GM12878 (cell line): Measurements from ENCODE around the gene KCNA3. TPM values are rescaled to one million over a fixed set of nuclear protein-coding genes. Genes with fewer than 3 reads are reported as not detected.
A peak's percentile ranks its signal among the peaks of the same experiment; 100 is the strongest.

ENCODE experiments used
- ATAC-seq: fragments of 200-7000 bp; cut with Tn5 transposase; 3 replicates; pipeline ENCODE4 v1.9.1; 2020; ENCODE audit warnings: mild to moderate bottlenecking, moderate library complexity
- BruUV-seq: library from RNA; stranded (reverse); fragments of 400-500 nt; replicated peaks from 2 replicates; lab custom pipeline; 2021; lab: Mats Ljungman, UMichigan
- CTCF ChIA-PET: fragments of 300-600 bp; sonication (Branson Sonifier 250); formaldehyde crosslinking; extraction: SDS; loops from one replicate; lab custom pipeline; 2021; ENCODE audit warnings: inconsistent platforms; lab: Yijun Ruan, JAX
- POLR2A ChIA-PET: fragments of 350-600 bp; formaldehyde crosslinking; extraction: SDS; loops from one replicate; lab custom pipeline; 2021; ENCODE audit warnings: inconsistent platforms; lab: Charles Lee
- RAD21 ChIA-PET: fragments of 300-600 bp; sonication (Branson Sonifier 250); formaldehyde crosslinking; loops from one replicate; lab custom pipeline; 2023; ENCODE audit warnings: antibody characterized with exemption; ENCODE audit not compliant: unreplicated experiment; lab: Charles Lee
- SMC1A ChIA-PET: fragments of 300-600 bp; sonication (Branson Sonifier 250); formaldehyde crosslinking; loops from one replicate; lab custom pipeline; 2023; ENCODE audit not compliant: unreplicated experiment, uncharacterized antibody; lab: Charles Lee
- DNase-seq: peaks from one replicate; pipeline ENCODE4 v3.0.0-alpha.2; 2011; ENCODE audit warnings: low read depth, low spot score
- FAIRE-seq: peaks from 3 replicates; lab custom pipeline; 2011; peaks lifted over from hg19 to GRCh38; lab: Jason Lieb, UNC
- H2AFZ ChIP-seq: 2 replicates; pipeline ENCODE4 v1.6.0; 2011; ENCODE audit warnings: low read depth, low read length, control low read depth; ENCODE audit not compliant: control insufficient read depth
- H3K27ac ChIP-seq: 2 replicates; pipeline ENCODE4 v1.5.1; 2011; ENCODE audit warnings: control low read depth; ENCODE audit not compliant: control insufficient read depth, insufficient read depth
- H3K27me3 ChIP-seq, 2 experiments: replicated peaks in 1 of 2; 2 replicates each; pipeline versions ENCODE4 v1.6.0 to v1.6.1; 2011; ENCODE audit warnings: low read length in 1 of 2; ENCODE audit not compliant: control insufficient read depth in 2 of 2, insufficient read depth in 2 of 2
- H3K36me3 ChIP-seq, 2 experiments: 2 replicates each; pipeline ENCODE4 v1.5.1; 2011; ENCODE audit warnings: low read length in 1 of 2; ENCODE audit not compliant: control insufficient read depth in 2 of 2, insufficient read depth in 2 of 2
- H3K4me1 ChIP-seq: 2 replicates; pipeline ENCODE4 v1.6.1; 2011; ENCODE audit warnings: mild to moderate bottlenecking, low read length, moderate library complexity, mixed read lengths; ENCODE audit not compliant: control insufficient read depth, insufficient read depth
- H3K4me2 ChIP-seq: 2 replicates; pipeline ENCODE4 v1.6.0; 2011; ENCODE audit warnings: control low read depth; ENCODE audit not compliant: control insufficient read depth, insufficient read depth
- H3K4me3 ChIP-seq: fragments of 200-600 bp; sonication (generic); 2 replicates; pipeline ENCODE4 v1.5.1; 2016
- H3K79me2 ChIP-seq: 2 replicates; pipeline ENCODE4 v1.6.0; 2011; ENCODE audit warnings: low read length; ENCODE audit not compliant: control insufficient read depth, insufficient read depth
- H3K9ac ChIP-seq: 2 replicates; pipeline ENCODE4 v1.8.0; 2011; ENCODE audit warnings: low read length, control low read depth, mixed read lengths; ENCODE audit not compliant: control insufficient read depth, insufficient read depth
- H3K9me3 ChIP-seq: replicated peaks from 3 replicates; pipeline ENCODE4 v1.5.1; 2011; ENCODE audit warnings: mild to moderate bottlenecking, low read length; ENCODE audit not compliant: control insufficient read depth, insufficient read depth
- H4K20me1 ChIP-seq: 2 replicates; pipeline ENCODE4 v1.6.0; 2011; ENCODE audit not compliant: control insufficient read depth, insufficient read depth
- DPF2 ChIP-seq: fragments of 450-650 bp; IDR thresholded peaks from 2 replicates; pipeline ENCODE4 v1.6.1; 2017; ENCODE audit warnings: mild to moderate bottlenecking
- EGR1 ChIP-seq, 2 experiments: IDR thresholded peaks; 1 replicate in 1 of 2; 2 replicates in 1 of 2; pipeline ENCODE4 v1.6.1; 2011 to 2012; ENCODE audit warnings: low read depth in 2 of 2, low read length in 2 of 2, borderline replicate concordance in 1 of 2, mild to moderate bottlenecking in 1 of 2, moderate library complexity in 1 of 2
- EP300 ChIP-seq, 2 experiments: fragments of 150-350 bp in 1 of 2; IDR thresholded peaks; 2 replicates each; pipeline ENCODE4 v1.6.1; 2011 to 2012; ENCODE audit warnings: low read depth in 2 of 2, low read length in 2 of 2, borderline replicate concordance in 1 of 2, improper control_type of control experiment in 1 of 2, inconsistent platforms in 1 of 2; ENCODE audit not compliant: control insufficient read depth in 1 of 2
- GABPA ChIP-seq: IDR thresholded peaks from 2 replicates; pipeline ENCODE4 v1.6.1; 2014; ENCODE audit warnings: antibody characterized with exemption, low read depth, mild to moderate bottlenecking, inconsistent platforms
- GATAD2B ChIP-seq: fragments of 450-650 bp; conservative IDR thresholded peaks from 2 replicates; pipeline ENCODE4 v1.6.1; 2017; ENCODE audit warnings: low read depth, mild to moderate bottlenecking, moderate library complexity
- IKZF2 ChIP-seq, 2 experiments: fragments of 450-650 bp; IDR thresholded peaks; 2 replicates each; pipeline ENCODE4 v1.6.1; 2017; ENCODE audit warnings: mild to moderate bottlenecking in 2 of 2, moderate library complexity in 2 of 2
- IRF5 ChIP-seq: fragments of 450-650 bp; IDR thresholded peaks from 2 replicates; pipeline ENCODE4 v1.6.1; 2017; ENCODE audit warnings: borderline replicate concordance
- NFIC ChIP-seq: IDR thresholded peaks from 2 replicates; pipeline ENCODE4 v1.6.1; 2012; ENCODE audit warnings: low read depth, mild to moderate bottlenecking, inconsistent platforms, low read length, moderate library complexity
- POU2F2 ChIP-seq: IDR thresholded peaks from 3 replicates; pipeline ENCODE4 v1.6.1; 2011; ENCODE audit warnings: low read depth, mild to moderate bottlenecking, low read length, borderline replicate concordance
- SIN3A ChIP-seq: IDR thresholded peaks from 2 replicates; pipeline ENCODE4 v1.6.1; 2012; ENCODE audit warnings: low read depth, low read length, improper control_type of control experiment
- SMARCA5 ChIP-seq: fragments of 450-650 bp; IDR thresholded peaks from 2 replicates; pipeline ENCODE4 v1.6.1; 2017; ENCODE audit warnings: mild to moderate bottlenecking
- SREBF1 ChIP-seq: IDR thresholded peaks from 2 replicates; pipeline ENCODE4 v1.6.1; 2012; ENCODE audit warnings: mild to moderate bottlenecking, low read length
- TCF12 ChIP-seq: IDR thresholded peaks from 2 replicates; pipeline ENCODE4 v1.6.1; 2011; ENCODE audit warnings: low read depth, mild to moderate bottlenecking, low read length
- USF2 ChIP-seq: IDR thresholded peaks from 2 replicates; pipeline ENCODE4 v1.6.1; 2011; ENCODE audit warnings: low read depth, low read length, improper control_type of control experiment, borderline replicate concordance
- WGBS: methylation state at CpG from one replicate; pipeline ENCODE4 v1.1.6; 2016; ENCODE audit warnings: low lambda C conversion rate; ENCODE audit not compliant: insufficient replicate concordance, insufficient coverage; ENCODE audit errors: missing lambda C conversion rate; 5-methylcytosine and 5-hydroxymethylcytosine counted together
- in situ Hi-C: fragments of 300-500 bp; cut with MboI; formaldehyde crosslinking; loops from 9 replicates; pipeline ENCODE4 v1.14.3; 2018; ENCODE audit warnings: mixed read lengths
- intact Hi-C: fragments of 100-400 bp; cut with micrococcal nuclease; formaldehyde crosslinking; loops from one replicate; pipeline ENCODE4 v1.14.2; 2022; ENCODE audit not compliant: unreplicated experiment
- polyA plus RNA-seq, 11 experiments: library from polyadenylated mRNA; depleted of rRNA in 4 of 11; unstranded in 6 of 11; stranded (reverse) in 5 of 11; fragments of >200 nt; fragmentation: Nextera tagmentation in 4 of 11; fragmentation: Illumina TruSeq in 1 of 11; extraction: Ambion mirVana in 4 of 11; extraction: Trizol in 1 of 11; gene quantifications; 1 replicate in 1 of 11; 2 replicates in 10 of 11; pipeline versions ENCODE4 v1.2.1 to v1.2.3, GENCODE V29; 2011 to 2016; ENCODE audit warnings: inconsistent platforms in 2 of 11, missing spikeins in 2 of 11, low read depth in 1 of 11
- total RNA-seq, 4 experiments: library from RNA; depleted of rRNA in 3 of 4; stranded (reverse); fragments of >200 nt in 3 of 4; fragmentation: Illumina TruSeq in 1 of 4; extraction: Trizol in 1 of 4; gene quantifications; 2 replicates each; pipeline versions ENCODE4 v1.2.1 to v1.2.3, GENCODE V29; 2013 to 2021
- TF ChIP-seq, protein P1 (sequence below): IDR thresholded peaks from 2 replicates; pipeline ENCODE4 v1.6.1; 2012; ENCODE audit warnings: low read depth, low read length, improper control_type of control experiment
- TF ChIP-seq, protein P2 (sequence below): fragments of 450-650 bp; IDR thresholded peaks from 2 replicates; pipeline ENCODE4 v1.6.1; 2016; ENCODE audit warnings: mild to moderate bottlenecking

The KCNA3 gene
- total and polyA plus RNA-seq, 10 of the 15 experiments (the other 5 are each of a cell fraction or from before 2014, with no cell fraction given), result 0.10 to 3.3 (median 1.7) TPM

- no peak for TF ChIP-seq IRF5
- TF ChIP-seq, all 136 proteins: peak for 0
Observed at GRCh38 chr1:110637475-110637874, 37.3 kb downstream of the KCNA3 start (continued).

DNA sequence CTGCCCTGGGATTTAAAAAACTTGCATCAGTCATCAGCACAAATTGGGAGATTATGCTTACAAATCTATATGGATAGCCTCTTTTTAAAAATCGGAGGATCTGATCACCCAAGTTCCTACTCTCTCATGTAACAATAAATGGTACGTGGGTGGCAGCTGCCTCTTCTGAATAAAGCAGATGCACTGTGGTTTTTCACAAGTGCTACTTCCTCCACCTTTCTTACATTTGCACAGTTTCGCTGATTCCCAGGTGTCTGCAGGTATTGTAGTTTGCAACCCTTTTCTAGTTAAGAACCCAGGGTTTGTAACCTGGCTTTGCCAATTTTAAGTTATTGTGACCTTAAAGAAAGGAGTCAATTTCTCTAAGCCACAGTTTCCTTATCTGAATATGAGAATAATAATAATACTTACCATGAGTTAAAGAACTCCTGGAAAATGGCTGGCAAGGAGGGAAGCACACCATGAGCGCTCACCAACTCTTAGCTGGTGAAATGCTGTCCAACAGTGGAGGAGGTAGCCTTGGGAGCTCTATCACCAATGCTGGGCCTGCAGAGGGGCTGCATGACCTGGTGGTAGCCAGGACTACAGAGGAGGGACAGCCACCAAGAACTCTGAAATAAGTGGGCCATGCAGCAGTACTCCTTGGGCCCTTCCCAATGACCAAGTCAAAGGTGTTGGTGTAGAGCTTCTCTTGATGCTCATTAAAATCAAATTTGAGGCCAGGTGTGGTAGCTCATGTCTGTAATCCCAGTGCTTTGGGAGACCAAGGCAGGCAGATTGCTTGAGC is 38.4 kb downstream of the KCNA3 start:
- Histone ChIP-seq H2AFZ (no peak overlapping the region), H3K9me3 (no peaks in the 10 kb centered on the region), H3K36me3 (no peaks in the 10 kb centered on the region), H3K9ac (peak overlapping the region; percentile 3; the same call in 1 of the 2 replicates), H3K27me3 (no peaks in the 10 kb centered on the region), H3K4me1 (peaks cover 69% of the 10 kb centered on the region), H3K27ac (peak overlapping the region; percentile 87), H3K4me3 (peak overlapping the region; percentile 15; the same call in 1 of the 2 replicates), H3K79me2 (no peaks in the 10 kb centered on the region), H3K4me2 (peak overlapping the region; percentile 80), H4K20me1 (no peaks in the 10 kb centered on the region)
- ATAC-seq (peak; percentile 17), FAIRE-seq (peak; percentile 66), DNase-seq (no peak)
- in situ Hi-C loops, result no loop called here
- ChIA-PET RAD21 (interaction anchor here (0.6 to 6.4 kb wide), 8 partner anchors 10 to 243 kb away, joined by 3 to 82 read pairs (median 7); no protein-coding TSS in a partner anchor), CTCF (interaction anchor here (0.7 to 6.8 kb wide), 7 partner anchors 10 to 145 kb away, joined by 3 to 86 read pairs (median 15); no protein-coding TSS in a partner anchor), POLR2A (interaction anchor here (1.3 to 2.7 kb wide), 3 partner anchors 8 to 129 kb away, joined by 3 to 23 read pairs (median 5); no protein-coding TSS in a partner anchor), SMC1A (interaction anchor here (0.9 to 11.2 kb wide), 8 partner anchors 12 to 236 kb away, joined by 3 to 144 read pairs (median 5); no protein-coding TSS in a partner anchor)
- WGBS, result 25% methylated on average over 4 of the region's 4 CpGs
- no TSS peak for BruUV-seq
- intact Hi-C loops, result loop anchor here (10.0 kb wide), 2 partner anchors 238 to 588 kb away; partner anchors contain the start of genes CD53 and CHI3L2
- TF ChIP-seq NFIC (0 out of 2 replicates have a peak, but pooled peaks have one; percentile 33), SMARCA5 (no peak), POU2F2 (0 out of 3 replicates have a peak, but pooled peaks have one; percentile 30), EGR1 (IDR thresholded peaks at IDR 0.05; ENCODE audit: borderline replicate concordance in 1 of 2, low read depth in 2 of 2, low read length in 2 of 2) (peak in 1 of 2 experiments; percentile 71; a peak in 1 of 3 replicates), DPF2 (peak; percentile 75), EP300 (IDR thresholded peaks at IDR 0.05; ENCODE audit: borderline replicate concordance in 1 of 2, control insufficient read depth in 1 of 2, low read depth in 2 of 2, low read length in 2 of 2) (peak; percentile 52 to 63; a peak in 2 of 4 replicates), GATAD2B (peak; percentile 58; the same call in 1 of the 2 replicates), SREBF1 (no peak), USF2 (no peak), SIN3A (no peak), IKZF2 (IDR thresholded peaks at IDR 0.05) (peak in 1 of 2 experiments; percentile 51; a peak in 2 of 4 replicates), TCF12 (peak; percentile 87), GABPA (0 out of 2 replicates have a peak, but pooled peaks have one; percentile 10)
- TF ChIP-seq, protein P1, sequence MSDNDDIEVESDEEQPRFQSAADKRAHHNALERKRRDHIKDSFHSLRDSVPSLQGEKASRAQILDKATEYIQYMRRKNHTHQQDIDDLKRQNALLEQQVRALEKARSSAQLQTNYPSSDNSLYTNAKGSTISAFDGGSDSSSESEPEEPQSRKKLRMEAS, result no peak
- TF ChIP-seq, protein P2, sequence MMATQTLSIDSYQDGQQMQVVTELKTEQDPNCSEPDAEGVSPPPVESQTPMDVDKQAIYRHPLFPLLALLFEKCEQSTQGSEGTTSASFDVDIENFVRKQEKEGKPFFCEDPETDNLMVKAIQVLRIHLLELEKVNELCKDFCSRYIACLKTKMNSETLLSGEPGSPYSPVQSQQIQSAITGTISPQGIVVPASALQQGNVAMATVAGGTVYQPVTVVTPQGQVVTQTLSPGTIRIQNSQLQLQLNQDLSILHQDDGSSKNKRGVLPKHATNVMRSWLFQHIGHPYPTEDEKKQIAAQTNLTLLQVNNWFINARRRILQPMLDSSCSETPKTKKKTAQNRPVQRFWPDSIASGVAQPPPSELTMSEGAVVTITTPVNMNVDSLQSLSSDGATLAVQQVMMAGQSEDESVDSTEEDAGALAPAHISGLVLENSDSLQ, result no peak
